ENCODE measurements around the gene KPNA3.

DNA sequence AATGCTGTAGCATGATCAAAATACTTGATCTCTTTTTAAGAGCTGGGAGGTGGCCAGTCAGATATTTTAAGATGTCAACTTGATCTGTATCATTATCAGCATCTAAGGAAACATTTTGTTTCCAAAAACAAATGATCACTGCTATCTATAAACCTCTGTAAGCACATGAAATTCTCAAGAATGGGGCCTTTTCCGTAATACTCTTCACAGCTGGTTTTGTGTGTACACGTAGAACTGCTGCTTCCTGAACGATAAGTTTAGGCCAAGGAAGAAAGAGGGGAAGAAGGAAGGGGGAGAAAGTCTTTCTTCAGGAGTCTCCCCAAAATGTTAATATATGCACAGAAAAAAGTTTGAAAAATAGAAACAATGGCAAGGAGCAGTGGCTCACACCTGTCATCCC lies 138.5 kb downstream of the KPNA3 start:
- TF ChIP-seq, protein P1, sequence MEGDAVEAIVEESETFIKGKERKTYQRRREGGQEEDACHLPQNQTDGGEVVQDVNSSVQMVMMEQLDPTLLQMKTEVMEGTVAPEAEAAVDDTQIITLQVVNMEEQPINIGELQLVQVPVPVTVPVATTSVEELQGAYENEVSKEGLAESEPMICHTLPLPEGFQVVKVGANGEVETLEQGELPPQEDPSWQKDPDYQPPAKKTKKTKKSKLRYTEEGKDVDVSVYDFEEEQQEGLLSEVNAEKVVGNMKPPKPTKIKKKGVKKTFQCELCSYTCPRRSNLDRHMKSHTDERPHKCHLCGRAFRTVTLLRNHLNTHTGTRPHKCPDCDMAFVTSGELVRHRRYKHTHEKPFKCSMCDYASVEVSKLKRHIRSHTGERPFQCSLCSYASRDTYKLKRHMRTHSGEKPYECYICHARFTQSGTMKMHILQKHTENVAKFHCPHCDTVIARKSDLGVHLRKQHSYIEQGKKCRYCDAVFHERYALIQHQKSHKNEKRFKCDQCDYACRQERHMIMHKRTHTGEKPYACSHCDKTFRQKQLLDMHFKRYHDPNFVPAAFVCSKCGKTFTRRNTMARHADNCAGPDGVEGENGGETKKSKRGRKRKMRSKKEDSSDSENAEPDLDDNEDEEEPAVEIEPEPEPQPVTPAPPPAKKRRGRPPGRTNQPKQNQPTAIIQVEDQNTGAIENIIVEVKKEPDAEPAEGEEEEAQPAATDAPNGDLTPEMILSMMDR (IDR thresholded peaks at IDR 0.05; ENCODE audit: low read depth, low read length, missing input control): no peak
- TF ChIP-seq JUND (IDR thresholded peaks at IDR 0.05) (no peak), TAF1 (conservative IDR thresholded peaks at IDR 0.05) (no peak), HNF4A (conservative IDR thresholded peaks at IDR 0.05) (no peak), REST (IDR thresholded peaks at IDR 0.05) (no peak), ZBTB33 (IDR thresholded peaks at IDR 0.05) (no peak), RAD21 (IDR thresholded peaks at IDR 0.05) (no peak), FOXA1 (IDR thresholded peaks at IDR 0.05) (no peak), GABPA (IDR thresholded peaks at IDR 0.05 in 1 of 2, conservative IDR thresholded peaks at IDR 0.05 in 1 of 2) (no peak), YY1 (IDR thresholded peaks at IDR 0.05) (no peak), EGR1 (IDR thresholded peaks at IDR 0.05; ENCODE audit: low read depth in 2 of 2) (no peak), RXRA (IDR thresholded peaks at IDR 0.05) (no peak), MAX (IDR thresholded peaks at IDR 0.05) (no peak)

All from liver (tissue), 3 donors.